ENCODE results near the gene SLC11A1. TPM values are rescaled to one million over a fixed set of nuclear protein-coding genes. Genes with fewer than 3 reads are reported as not detected.
A peak's percentile ranks its signal among the peaks of the same experiment; 100 is the strongest.

SLC11A1 gene
- polyA plus RNA-seq, 3 donors: 184 to 2,019 (median 352) TPM

DNA sequence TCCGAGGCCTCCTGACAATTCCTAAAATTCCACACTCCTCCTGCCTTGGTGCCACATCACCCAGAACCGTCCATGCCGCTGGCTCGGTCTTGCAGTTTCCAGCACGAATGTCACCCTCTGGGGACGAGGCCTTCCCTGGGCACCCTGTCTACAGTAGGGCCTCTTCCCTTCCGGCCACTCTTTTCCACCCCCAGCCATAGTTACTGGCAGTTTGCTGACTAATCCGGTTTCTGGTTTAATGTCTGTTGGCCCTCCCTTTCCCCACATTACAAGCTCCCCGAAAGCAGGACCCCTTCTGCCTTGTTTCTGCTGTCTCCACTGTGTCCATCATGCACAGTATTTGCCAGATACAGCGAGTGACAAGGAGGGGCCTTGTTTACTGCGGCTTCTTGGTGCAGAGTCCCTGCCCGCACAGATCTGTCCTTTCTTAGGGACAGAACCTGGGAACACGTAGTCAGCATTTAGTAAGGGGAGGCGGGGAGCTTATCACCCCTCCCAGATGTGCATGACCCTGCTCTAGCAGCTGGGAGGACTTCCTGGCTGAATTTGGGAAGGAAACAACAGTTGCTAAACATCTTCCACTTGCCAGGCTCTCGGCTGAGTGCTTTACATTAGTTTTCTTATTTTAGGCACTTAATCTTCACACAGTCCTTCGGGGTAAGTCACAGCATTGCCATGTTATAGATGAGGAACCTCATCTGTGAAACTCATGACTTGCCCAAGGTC, 49.0 kb upstream of the SLC11A1 start:
- peak overlapping the region; percentile 82 to 94 for H3K4me3 Mint-ChIP-seq

GRCh38 chr2:218334531-218334930, 47.5 kb upstream of the SLC11A1 start:
- H3K27me3 Mint-ChIP-seq (ENCODE audit: low read depth in 3 of 3): peaks cover 0 to 3% (median 1%) of the 10 kb centered on the region in 3 donors

More for the DNA sequence above, 49.0 kb upstream of the SLC11A1 start:
- H3K79me2 ChIP-seq (ENCODE audit: insufficient read depth, low read length): peaks cover 67% of the 10 kb centered on the region
- peaks cover 0 to 4% (median 1%) of the 10 kb centered on the region in 3 donors for H3K27me3 Mint-ChIP-seq (ENCODE audit: low read depth in 3 of 3)
- intact Hi-C loops (cut with micrococcal nuclease): no loop called here
- H3K4me1 ChIP-seq (ENCODE audit: control insufficient read depth in 1 of 2, insufficient read depth in 2 of 2, low read length in 2 of 2): peaks cover 68 to 76% of the 10 kb centered on the region in 2 donors
- H3K9me3 ChIP-seq (replicated peaks in 1 of 2; ENCODE audit: control insufficient read depth in 1 of 2, insufficient read depth in 1 of 2, low read length in 2 of 2): no peaks in the 10 kb centered on the region
- H4K20me1 ChIP-seq (ENCODE audit: insufficient read depth, low read length): no peaks in the 10 kb centered on the region
- H3K9me3 Mint-ChIP-seq: no peaks in the 10 kb centered on the region
- H3K36me3 ChIP-seq (replicated peaks in 1 of 2; ENCODE audit: control insufficient read depth in 1 of 2, insufficient read depth in 2 of 2, low read length in 2 of 2): no peaks in the 10 kb centered on the region
- H2AFZ ChIP-seq (ENCODE audit: insufficient read depth, low read depth, low read length, poor library complexity, severe bottlenecking): peak overlapping the region; percentile 42
- peak overlapping the region; percentile 76 for H3K4me2 ChIP-seq (replicated peaks; ENCODE audit: extremely low read depth, low read length, poor library complexity, severe bottlenecking)
- H3K4me1 Mint-ChIP-seq: peaks cover 71% of the 10 kb centered on the region
- no peaks in the 10 kb centered on the region for H3K27me3 ChIP-seq (ENCODE audit: control insufficient read depth in 2 of 2, insufficient read depth in 2 of 2, low read length in 2 of 2)
- H3K27ac ChIP-seq (ENCODE audit: low read depth in 1 of 2, low read length in 2 of 2): peak overlapping the region; percentile 83 to 89
- peak overlapping the region; percentile 95 to 99 (median 96) for H3K27ac Mint-ChIP-seq
- H3K9ac ChIP-seq (ENCODE audit: insufficient read depth, low read length, poor library complexity, severe bottlenecking): peak overlapping the region; percentile 61
- 1% methylated on average over 11 of the region's 16 CpGs for WGBS (ENCODE audit: insufficient coverage)
- peak overlapping the region; percentile 14 to 76 (median 32) for H3K4me3 ChIP-seq (replicated peaks in 1 of 3; ENCODE audit: low read depth in 2 of 3, low read length in 3 of 3)
- peaks cover 18 to 21% of the 10 kb centered on the region in 2 donors for H3K36me3 Mint-ChIP-seq
- TF ChIP-seq, protein P1, sequence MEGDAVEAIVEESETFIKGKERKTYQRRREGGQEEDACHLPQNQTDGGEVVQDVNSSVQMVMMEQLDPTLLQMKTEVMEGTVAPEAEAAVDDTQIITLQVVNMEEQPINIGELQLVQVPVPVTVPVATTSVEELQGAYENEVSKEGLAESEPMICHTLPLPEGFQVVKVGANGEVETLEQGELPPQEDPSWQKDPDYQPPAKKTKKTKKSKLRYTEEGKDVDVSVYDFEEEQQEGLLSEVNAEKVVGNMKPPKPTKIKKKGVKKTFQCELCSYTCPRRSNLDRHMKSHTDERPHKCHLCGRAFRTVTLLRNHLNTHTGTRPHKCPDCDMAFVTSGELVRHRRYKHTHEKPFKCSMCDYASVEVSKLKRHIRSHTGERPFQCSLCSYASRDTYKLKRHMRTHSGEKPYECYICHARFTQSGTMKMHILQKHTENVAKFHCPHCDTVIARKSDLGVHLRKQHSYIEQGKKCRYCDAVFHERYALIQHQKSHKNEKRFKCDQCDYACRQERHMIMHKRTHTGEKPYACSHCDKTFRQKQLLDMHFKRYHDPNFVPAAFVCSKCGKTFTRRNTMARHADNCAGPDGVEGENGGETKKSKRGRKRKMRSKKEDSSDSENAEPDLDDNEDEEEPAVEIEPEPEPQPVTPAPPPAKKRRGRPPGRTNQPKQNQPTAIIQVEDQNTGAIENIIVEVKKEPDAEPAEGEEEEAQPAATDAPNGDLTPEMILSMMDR (IDR thresholded peaks at IDR 0.05): no peak
- peak; percentile 60 to 78 (median 70) for DNase-seq

More at GRCh38 chr2:218334531-218334930, 47.5 kb upstream of the SLC11A1 start:
- H3K27ac Mint-ChIP-seq: peak overlapping the region; percentile 95 to 99 (median 96)
- no peak overlapping the region for H3K4me3 Mint-ChIP-seq
- TF ChIP-seq, protein P1 (IDR thresholded peaks at IDR 0.05): no peak
- intact Hi-C loops (cut with micrococcal nuclease): no loop called here
- DNase-seq: no peak
- H3K79me2 ChIP-seq (ENCODE audit: insufficient read depth, low read length): peaks cover 52% of the 10 kb centered on the region
- H3K27ac ChIP-seq (ENCODE audit: low read depth in 1 of 2, low read length in 2 of 2): peak overlapping the region; percentile 83 to 89
- H3K9me3 Mint-ChIP-seq: no peaks in the 10 kb centered on the region
- H3K4me3 ChIP-seq (replicated peaks in 1 of 3; ENCODE audit: low read depth in 2 of 3, low read length in 3 of 3): no peak overlapping the region
- no CpG with 5 or more reads among the region's 3 CpGs for WGBS (ENCODE audit: insufficient coverage)
- H3K27me3 ChIP-seq (ENCODE audit: control insufficient read depth in 2 of 2, insufficient read depth in 2 of 2, low read length in 2 of 2): no peaks in the 10 kb centered on the region
- H3K4me1 Mint-ChIP-seq: peaks cover 57% of the 10 kb centered on the region
- H2AFZ ChIP-seq (ENCODE audit: insufficient read depth, low read depth, low read length, poor library complexity, severe bottlenecking): no peak overlapping the region
- no peak overlapping the region for H3K4me2 ChIP-seq (replicated peaks; ENCODE audit: extremely low read depth, low read length, poor library complexity, severe bottlenecking)
- peaks cover 54 to 62% of the 10 kb centered on the region in 2 donors for H3K4me1 ChIP-seq (ENCODE audit: control insufficient read depth in 1 of 2, insufficient read depth in 2 of 2, low read length in 2 of 2)
- no peaks in the 10 kb centered on the region for H3K9me3 ChIP-seq (replicated peaks in 1 of 2; ENCODE audit: control insufficient read depth in 1 of 2, insufficient read depth in 1 of 2, low read length in 2 of 2)
- H3K9ac ChIP-seq (ENCODE audit: insufficient read depth, low read length, poor library complexity, severe bottlenecking): no peak overlapping the region
- no peaks in the 10 kb centered on the region for H4K20me1 ChIP-seq (ENCODE audit: insufficient read depth, low read length)
- H3K36me3 Mint-ChIP-seq: peaks cover 12 to 21% of the 10 kb centered on the region in 2 donors
- H3K36me3 ChIP-seq (replicated peaks in 1 of 2; ENCODE audit: control insufficient read depth in 1 of 2, insufficient read depth in 2 of 2, low read length in 2 of 2): peaks cover 0 to 5% of the 10 kb centered on the region in 2 donors

All from CD14-positive monocyte (primary cell).